Right lobe of liver (tissue), 6 donors: Measurements from ENCODE around the gene LLCFC1. TPM values are rescaled to one million over a fixed set of nuclear protein-coding genes. Genes with fewer than 3 reads are reported as not detected.

Experiments
- ATAC-seq, 4 donors: fragments of 200-7000 bp; cut with Tn5 transposase; one replicate each; pipeline ENCODE4 v1.9.1; 2020; ENCODE audit warnings: mild to moderate bottlenecking in 4 of 4, moderate library complexity in 4 of 4
- DNase-seq, 3 donors: peaks; one replicate each; pipeline ENCODE4 v3.0.0-alpha.2; 2020
- H3K27ac ChIP-seq, 3 donors: fragments of 200-600 bp; one replicate each; pipeline ENCODE4 v1.8.0; 2022
- H3K27me3 ChIP-seq, 2 donors: fragments of 200-600 bp; one replicate each; pipeline ENCODE4 v1.8.0; 2022
- H3K36me3 ChIP-seq, 4 donors: fragments of 200-600 bp; sonication (generic) in 1 of 4; one replicate each; pipeline versions ENCODE4 v1.5.1 to v1.8.0; 2017 to 2022; ENCODE audit warnings: control low read depth in 1 of 4
- H3K4me1 ChIP-seq, 4 donors: fragments of 200-600 bp; sonication (generic) in 1 of 4; one replicate each; pipeline versions ENCODE4 v1.5.1 to v1.8.0; 2017 to 2022; ENCODE audit warnings: control low read depth in 1 of 4
- H3K4me3 ChIP-seq, 3 donors: fragments of 200-600 bp; one replicate each; pipeline ENCODE4 v1.8.0; 2022
- H3K9me3 ChIP-seq, 4 donors: fragments of 200-600 bp; sonication (generic) in 1 of 4; one replicate each; pipeline versions ENCODE4 v1.5.1 to v1.8.0; 2017 to 2022; ENCODE audit warnings: control low read depth in 1 of 4
- POLR2A ChIP-seq: fragments of 450-650 bp; IDR thresholded peaks from one replicate; pipeline ENCODE4 v1.6.1; 2017; ENCODE audit warnings: antibody characterized with exemption, mild to moderate bottlenecking
- WGBS: methylation state at CpG from one replicate; pipeline ENCODE4 v1.1.6; 2018; ENCODE audit warnings: low coverage, low lambda C conversion rate; ENCODE audit not compliant: insufficient coverage; ENCODE audit errors: missing lambda C conversion rate; 5-methylcytosine and 5-hydroxymethylcytosine counted together
- intact Hi-C, 2 donors: fragments of 100-400 bp; cut with DNase I; formaldehyde crosslinking; loops; one replicate each; pipeline versions ENCODE4 v1.11.2 to v1.14.1; 2022
- total RNA-seq, 6 experiments: library from RNA; depleted of rRNA in 2 of 6; stranded (reverse); fragments of >200 nt in 2 of 6; fragmentation: NEBNext Ultra II Directional in 3 of 6; extraction: Animal tissue kit (Norgen Biotek cat#: 25700) in 3 of 6; gene quantifications; one replicate each; pipeline versions ENCODE4 v1.1.0 to v1.2.4, GENCODE V29; 2016 to 2023
- TF ChIP-seq, protein P1 (sequence below), 4 donors: fragments of 200-600 bp in 3 of 4; fragments of 450-650 bp in 1 of 4; IDR thresholded peaks; one replicate each; pipeline versions ENCODE4 v1.5.1 to v1.8.0; 2016 to 2022; ENCODE audit warnings: antibody characterized with exemption in 4 of 4, mild to moderate bottlenecking in 2 of 4
- donor health status: DM: no; HTN: yes; CAD: no.
- donor health status: DM: no; HTN: no; CAD: no.
- donor health status: DM: no; HTN: no; CAD: no.
- donor health status: DM: no; HTN: yes; CAD: no.
- donor health status: DM: no; HTN: yes; CAD: no.

Gene LLCFC1
- total RNA-seq, 6 experiments from 2014 or later = not detected

DNA sequence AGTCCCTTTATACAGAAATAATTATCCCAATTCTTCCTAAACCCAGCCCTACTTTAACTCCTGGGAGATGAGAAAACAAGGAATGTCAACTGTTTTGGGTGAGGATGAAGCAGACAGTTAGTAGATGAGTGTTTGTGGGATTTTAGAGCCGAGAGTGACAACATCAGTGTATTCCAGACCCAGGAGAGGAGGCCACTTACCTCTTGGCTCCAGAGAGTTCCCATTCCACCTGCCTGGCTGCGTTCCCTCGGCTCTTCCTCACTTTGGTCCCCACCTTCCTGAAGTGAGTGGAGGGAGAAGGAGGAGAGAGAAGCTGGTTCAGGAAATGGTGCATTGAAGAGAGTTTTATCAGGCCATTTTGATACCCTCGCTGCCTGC is 22.3 kb downstream of the LLCFC1 start:
- H3K27me3 ChIP-seq = no peaks in the 10 kb centered on the region
- no peaks in the 10 kb centered on the region for H3K36me3 ChIP-seq
- H3K9me3 ChIP-seq = no peaks in the 10 kb centered on the region
- H3K27ac ChIP-seq = no peak overlapping the region
- intact Hi-C loops = no loop called here
- no peak for TF ChIP-seq POLR2A
- TF ChIP-seq, protein P1, sequence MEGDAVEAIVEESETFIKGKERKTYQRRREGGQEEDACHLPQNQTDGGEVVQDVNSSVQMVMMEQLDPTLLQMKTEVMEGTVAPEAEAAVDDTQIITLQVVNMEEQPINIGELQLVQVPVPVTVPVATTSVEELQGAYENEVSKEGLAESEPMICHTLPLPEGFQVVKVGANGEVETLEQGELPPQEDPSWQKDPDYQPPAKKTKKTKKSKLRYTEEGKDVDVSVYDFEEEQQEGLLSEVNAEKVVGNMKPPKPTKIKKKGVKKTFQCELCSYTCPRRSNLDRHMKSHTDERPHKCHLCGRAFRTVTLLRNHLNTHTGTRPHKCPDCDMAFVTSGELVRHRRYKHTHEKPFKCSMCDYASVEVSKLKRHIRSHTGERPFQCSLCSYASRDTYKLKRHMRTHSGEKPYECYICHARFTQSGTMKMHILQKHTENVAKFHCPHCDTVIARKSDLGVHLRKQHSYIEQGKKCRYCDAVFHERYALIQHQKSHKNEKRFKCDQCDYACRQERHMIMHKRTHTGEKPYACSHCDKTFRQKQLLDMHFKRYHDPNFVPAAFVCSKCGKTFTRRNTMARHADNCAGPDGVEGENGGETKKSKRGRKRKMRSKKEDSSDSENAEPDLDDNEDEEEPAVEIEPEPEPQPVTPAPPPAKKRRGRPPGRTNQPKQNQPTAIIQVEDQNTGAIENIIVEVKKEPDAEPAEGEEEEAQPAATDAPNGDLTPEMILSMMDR (IDR thresholded peaks at IDR 0.05) = no peak
- 42% methylated on average over 2 of the region's 4 CpGs for WGBS
- DNase-seq (no peak), ATAC-seq (no peak)
- H3K4me1 ChIP-seq = no peaks in the 10 kb centered on the region
- H3K4me3 ChIP-seq = no peak overlapping the region

DNA sequence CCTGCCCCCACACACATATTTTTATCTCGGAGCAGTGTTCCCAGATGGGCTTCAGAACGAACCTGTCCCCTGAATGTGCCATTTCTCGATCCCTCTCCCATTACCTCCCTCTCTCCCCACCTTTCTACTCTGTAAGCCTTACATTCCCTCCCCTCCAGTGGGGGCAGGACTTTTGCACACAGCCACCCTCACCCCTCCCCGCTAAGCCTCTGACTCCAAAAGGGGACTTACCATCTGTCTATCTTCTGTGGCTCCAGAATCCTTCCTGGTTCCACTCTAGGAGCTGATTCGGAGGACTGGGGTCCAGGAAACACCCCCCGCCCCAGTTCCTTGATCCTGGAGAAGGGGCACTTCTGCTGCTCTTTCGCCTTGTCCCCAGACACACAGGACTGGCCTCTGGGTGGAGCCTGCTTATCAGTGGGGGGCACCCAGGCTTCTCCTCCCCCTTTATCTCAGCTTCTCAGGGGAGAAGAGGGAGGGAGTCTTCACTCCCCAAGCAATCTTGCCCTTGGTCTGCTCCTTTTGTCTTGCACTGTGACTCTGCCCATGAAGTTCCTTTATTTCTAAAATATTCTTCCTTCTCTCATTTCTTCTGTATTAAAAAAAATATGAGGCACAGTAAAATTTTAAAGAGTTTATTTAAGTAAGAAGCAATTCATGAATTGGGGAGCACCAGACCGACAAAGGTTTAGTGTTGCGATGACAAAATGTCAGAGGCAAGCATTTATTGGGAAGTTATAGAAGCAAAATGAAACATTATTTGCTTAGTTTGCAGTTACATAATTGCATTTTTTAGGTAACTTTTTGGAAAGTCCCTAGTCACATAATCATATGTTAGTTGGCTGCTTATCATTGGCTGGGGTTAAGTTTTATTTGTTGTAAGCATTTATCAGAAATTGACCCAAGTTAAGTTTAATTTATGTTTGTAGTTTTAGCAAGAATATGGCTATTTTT is 23.0 kb downstream of the LLCFC1 start, which contains the start of gene KEL:
TSS of gene KEL (minus strand) at position 391 of the 954 bp plus-strand sequence. CDS start at position 234, 157 bp downstream.
- H3K4me1 ChIP-seq = no peaks in the 10 kb centered on the region
- ATAC-seq (peak in 1 of 4 donors; percentile 22), DNase-seq (no peak)
- no peak within 1 kb of the TSS for H3K4me3 ChIP-seq
- TF ChIP-seq POLR2A = no peak
- TF ChIP-seq, protein P1 (IDR thresholded peaks at IDR 0.05) = no peak
- no peaks in the 10 kb centered on the region for H3K27me3 ChIP-seq
- no peak within 1 kb of the TSS for H3K27ac ChIP-seq
- H3K9me3 ChIP-seq = no peaks in the 10 kb centered on the region
- H3K36me3 ChIP-seq = no peaks in the 10 kb centered on the region
- intact Hi-C loops = no loop called here
- 45% methylated on average over 9 of the region's 9 CpGs for WGBS

DNA sequence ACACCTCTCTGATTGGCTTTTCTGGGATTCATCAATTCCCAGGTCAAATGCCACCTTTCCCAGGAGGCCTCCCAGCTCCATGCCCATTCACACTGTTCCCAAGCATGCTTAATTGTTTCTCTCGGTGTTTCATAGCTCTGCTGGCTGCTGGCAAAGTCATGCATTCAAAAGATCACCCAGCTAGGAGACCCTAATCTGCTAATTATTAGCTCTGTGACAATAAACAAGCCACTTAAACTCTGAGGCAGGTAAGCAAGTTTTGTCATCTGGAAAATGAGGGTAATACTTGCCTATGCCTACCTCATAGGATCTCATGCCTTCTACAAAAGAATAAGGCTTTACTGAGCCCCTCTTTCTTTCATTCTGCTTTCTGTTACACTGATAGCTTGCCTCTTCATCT is 23.7 kb downstream of the LLCFC1 start:
- Histone ChIP-seq H3K4me1 (no peaks in the 10 kb centered on the region), H3K4me3 (no peak overlapping the region), H3K9me3 (no peaks in the 10 kb centered on the region), H3K27ac (no peak overlapping the region), H3K27me3 (no peaks in the 10 kb centered on the region), H3K36me3 (no peaks in the 10 kb centered on the region)
- no peak for TF ChIP-seq POLR2A
- TF ChIP-seq, protein P1 (IDR thresholded peaks at IDR 0.05) = no peak
- WGBS = 10% methylated on average over 1 of the region's 1 CpG
- intact Hi-C loops = no loop called here
- ATAC-seq = no peak
- no peak for DNase-seq

DNA sequence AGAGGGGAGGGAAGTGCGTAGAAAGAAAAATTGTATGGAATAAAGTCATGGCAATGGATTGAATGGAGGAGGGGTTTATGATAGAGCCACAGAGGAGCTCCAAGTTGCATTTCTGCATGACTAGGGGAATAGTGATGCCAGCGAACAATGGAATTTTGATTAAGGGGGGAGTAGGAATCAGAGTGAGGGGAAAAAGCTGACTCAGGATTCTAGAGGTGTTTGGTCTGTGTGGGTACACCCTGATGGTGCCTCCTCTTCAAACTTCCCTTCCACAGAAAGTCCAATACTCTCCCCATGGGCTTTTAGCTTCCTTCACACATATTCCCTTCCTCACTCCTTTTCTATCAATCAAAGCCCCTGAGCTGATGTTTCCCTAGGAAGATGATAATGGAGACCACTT is 24.7 kb downstream of the LLCFC1 start:
- intact Hi-C loops = no loop called here
- ATAC-seq (no peak), DNase-seq (no peak)
- H3K27me3 ChIP-seq = no peaks in the 10 kb centered on the region
- H3K4me3 ChIP-seq = no peak overlapping the region
- no peaks in the 10 kb centered on the region for H3K36me3 ChIP-seq
- H3K4me1 ChIP-seq = no peaks in the 10 kb centered on the region
- no peak for TF ChIP-seq POLR2A
- TF ChIP-seq, protein P1 (IDR thresholded peaks at IDR 0.05) = no peak
- WGBS = 82% methylated on average over 2 of the region's 2 CpGs
- no peak overlapping the region for H3K27ac ChIP-seq
- no peaks in the 10 kb centered on the region for H3K9me3 ChIP-seq
